Ectodermal cell (in vitro differentiated cells): Measurements from ENCODE around the gene SORCS2.

Source experiments
- H3K27ac ChIP-seq: 2 replicates; pipeline ENCODE4 v1.7.0; 2013; ENCODE audit warnings: mild to moderate bottlenecking, low read depth, low read length; ENCODE audit not compliant: insufficient read depth, poor library complexity, severe bottlenecking
- H3K27me3 ChIP-seq: 2 replicates; pipeline ENCODE4 v1.7.0; 2013; ENCODE audit warnings: mild to moderate bottlenecking, low read length; ENCODE audit not compliant: insufficient read depth, control insufficient read depth, poor library complexity, severe bottlenecking
- H3K36me3 ChIP-seq: one replicate; pipeline ENCODE4 v1.7.0; 2013; ENCODE audit warnings: low read length; ENCODE audit not compliant: control insufficient read depth, insufficient read depth
- H3K4me1 ChIP-seq: one replicate; pipeline ENCODE4 v1.7.0; 2013; ENCODE audit warnings: low read length; ENCODE audit not compliant: control insufficient read depth, insufficient read depth
- H3K4me3 ChIP-seq: 2 replicates; pipeline ENCODE4 v1.7.0; 2013; ENCODE audit warnings: low read depth, low read length, control low read depth; ENCODE audit not compliant: insufficient read depth
- H3K9me3 ChIP-seq: 2 replicates; pipeline ENCODE4 v1.7.0; 2013; ENCODE audit warnings: mild to moderate bottlenecking, low read length, moderate library complexity; ENCODE audit not compliant: control insufficient read depth
- WGBS, 2 experiments: methylation state at CpG; one replicate each; pipeline ENCODE4 v1.1.7; 2013; ENCODE audit warnings: missing lambda C conversion rate in 2 of 2; 5-methylcytosine and 5-hydroxymethylcytosine counted together

Gene SORCS2

GRCh38 chr4:7753271-7753670 is 560.9 kb downstream of the SORCS2 start:
- no peak overlapping the region for H3K27ac ChIP-seq
- H3K4me3 ChIP-seq = no peak overlapping the region
- no peaks in the 10 kb centered on the region for H3K36me3 ChIP-seq
- no peaks in the 10 kb centered on the region for H3K27me3 ChIP-seq
- 93 to 94% methylated on average over 15 of the region's 15 CpGs for WGBS, 2 experiments
- peaks cover 15% of the 10 kb centered on the region for H3K4me1 ChIP-seq
- H3K9me3 ChIP-seq = no peaks in the 10 kb centered on the region

DNA sequence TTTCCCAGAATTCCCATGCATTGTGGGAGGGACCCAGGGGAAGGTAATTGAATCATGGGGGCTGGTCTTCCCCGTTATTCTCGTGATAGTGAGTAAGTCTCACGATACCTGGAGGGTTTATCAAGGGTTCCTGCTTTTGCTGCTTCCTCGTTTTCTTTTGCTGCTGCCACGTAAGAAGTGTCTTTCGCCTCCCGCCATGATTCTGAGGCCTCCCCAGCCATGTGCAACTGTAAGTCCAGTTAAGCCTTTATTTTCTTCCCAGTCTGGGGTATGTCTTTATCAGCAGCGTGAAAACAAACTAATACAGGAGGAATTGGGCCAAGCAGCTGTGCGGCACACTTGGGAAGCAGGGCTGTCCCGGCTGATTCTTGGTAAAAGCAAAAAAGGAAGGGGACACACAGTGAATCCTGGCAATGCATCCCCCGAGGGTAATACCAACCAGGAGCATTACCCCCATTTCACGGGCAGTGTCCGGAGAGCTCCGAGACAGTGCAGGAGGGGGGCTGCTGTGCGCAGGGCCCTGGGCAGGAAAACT is 561.7 kb downstream of the SORCS2 start:
- no peaks in the 10 kb centered on the region for H3K9me3 ChIP-seq
- no peak overlapping the region for H3K27ac ChIP-seq
- H3K36me3 ChIP-seq = no peaks in the 10 kb centered on the region
- no peaks in the 10 kb centered on the region for H3K27me3 ChIP-seq
- WGBS, 2 experiments = 93% methylated on average over 15 of the region's 15 CpGs
- peaks cover 18% of the 10 kb centered on the region for H3K4me1 ChIP-seq
- no peak overlapping the region for H3K4me3 ChIP-seq

DNA sequence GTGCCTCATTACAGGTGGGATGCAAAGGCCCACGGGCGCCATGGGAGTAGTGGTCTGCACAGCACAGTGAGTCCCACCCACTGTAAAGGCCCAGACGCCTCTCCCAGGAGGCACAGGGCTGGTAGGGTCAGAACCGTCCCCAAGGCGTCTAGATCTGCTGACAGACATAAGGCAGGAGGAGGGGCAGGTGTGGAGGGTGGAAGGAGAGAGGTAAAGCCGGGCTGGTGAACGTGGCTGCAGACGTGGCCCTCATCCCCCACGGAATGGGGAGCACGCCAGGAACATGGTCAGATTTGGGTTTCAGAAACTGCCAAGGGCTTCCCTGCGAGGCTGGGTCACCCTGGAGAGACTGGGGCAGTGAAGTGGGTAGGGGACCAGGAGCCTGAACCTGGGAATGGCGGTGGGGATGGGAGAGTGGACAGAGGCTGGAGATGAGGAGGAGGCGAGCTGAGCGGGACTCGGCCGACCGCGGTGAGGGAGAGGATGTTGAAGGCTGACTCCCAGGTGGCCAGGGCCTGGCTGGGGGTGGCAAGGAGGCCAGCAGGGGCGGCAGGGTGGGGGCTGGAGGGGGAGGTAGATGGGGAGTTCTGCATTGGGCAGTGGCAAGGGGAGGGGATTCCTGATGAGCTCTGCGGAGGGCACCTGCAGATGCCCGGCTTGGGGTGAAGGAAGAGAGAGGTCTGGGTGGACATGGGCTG is 562.4 kb downstream of the SORCS2 start:
- no peaks in the 10 kb centered on the region for H3K36me3 ChIP-seq
- H3K4me1 ChIP-seq = peaks cover 18% of the 10 kb centered on the region
- no peak overlapping the region for H3K27ac ChIP-seq
- no peaks in the 10 kb centered on the region for H3K27me3 ChIP-seq
- H3K9me3 ChIP-seq = no peaks in the 10 kb centered on the region
- 88 to 91% methylated on average over 21 of the region's 21 CpGs for WGBS, 2 experiments
- H3K4me3 ChIP-seq = no peak overlapping the region

GRCh38 chr4:7755561-7755960 is 563.2 kb downstream of the SORCS2 start:
- WGBS, 2 experiments = 86 to 87% methylated on average over 16 of the region's 16 CpGs
- Histone ChIP-seq H3K27ac (no peak overlapping the region), H3K4me1 (peaks cover 18% of the 10 kb centered on the region), H3K27me3 (no peaks in the 10 kb centered on the region), H3K9me3 (no peaks in the 10 kb centered on the region), H3K4me3 (no peak overlapping the region), H3K36me3 (no peaks in the 10 kb centered on the region)

DNA sequence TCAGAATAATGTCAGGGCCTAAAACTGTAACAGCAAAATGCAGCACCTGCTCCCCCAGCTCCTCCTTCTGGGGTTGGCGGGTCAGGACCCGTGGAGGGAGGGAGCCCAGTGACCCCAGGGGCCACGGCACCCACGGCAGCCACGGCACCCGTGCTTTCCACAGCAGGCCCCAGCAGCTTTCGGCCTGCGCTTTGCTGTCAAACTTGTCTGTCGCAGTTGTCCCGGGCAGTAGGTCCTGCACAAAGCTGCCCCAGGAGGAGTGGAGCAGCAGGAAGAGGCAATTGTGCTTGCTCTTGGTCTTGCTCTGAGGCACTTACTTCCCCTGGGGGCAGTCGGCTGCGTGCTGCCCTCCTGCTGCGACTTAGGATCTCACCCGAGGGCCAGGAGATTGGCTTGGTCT is 563.7 kb downstream of the SORCS2 start:
- Histone ChIP-seq H3K4me3 (no peak overlapping the region), H3K27ac (no peak overlapping the region), H3K9me3 (no peaks in the 10 kb centered on the region), H3K4me1 (peaks cover 18% of the 10 kb centered on the region), H3K36me3 (no peaks in the 10 kb centered on the region), H3K27me3 (no peaks in the 10 kb centered on the region)
- 93 to 94% methylated on average over 14 of the region's 14 CpGs for WGBS, 2 experiments

- Histone ChIP-seq H3K4me3 (no peak overlapping the region), H3K4me1 (peaks cover 18% of the 10 kb centered on the region), H3K9me3 (no peaks in the 10 kb centered on the region), H3K27ac (no peak overlapping the region), H3K36me3 (no peaks in the 10 kb centered on the region), H3K27me3 (no peaks in the 10 kb centered on the region)
- 93 to 96% methylated on average over 32 of the region's 32 CpGs for WGBS, 2 experiments
Measured at GRCh38 chr4:7756561-7757355, 564.4 kb downstream of the SORCS2 start.

DNA sequence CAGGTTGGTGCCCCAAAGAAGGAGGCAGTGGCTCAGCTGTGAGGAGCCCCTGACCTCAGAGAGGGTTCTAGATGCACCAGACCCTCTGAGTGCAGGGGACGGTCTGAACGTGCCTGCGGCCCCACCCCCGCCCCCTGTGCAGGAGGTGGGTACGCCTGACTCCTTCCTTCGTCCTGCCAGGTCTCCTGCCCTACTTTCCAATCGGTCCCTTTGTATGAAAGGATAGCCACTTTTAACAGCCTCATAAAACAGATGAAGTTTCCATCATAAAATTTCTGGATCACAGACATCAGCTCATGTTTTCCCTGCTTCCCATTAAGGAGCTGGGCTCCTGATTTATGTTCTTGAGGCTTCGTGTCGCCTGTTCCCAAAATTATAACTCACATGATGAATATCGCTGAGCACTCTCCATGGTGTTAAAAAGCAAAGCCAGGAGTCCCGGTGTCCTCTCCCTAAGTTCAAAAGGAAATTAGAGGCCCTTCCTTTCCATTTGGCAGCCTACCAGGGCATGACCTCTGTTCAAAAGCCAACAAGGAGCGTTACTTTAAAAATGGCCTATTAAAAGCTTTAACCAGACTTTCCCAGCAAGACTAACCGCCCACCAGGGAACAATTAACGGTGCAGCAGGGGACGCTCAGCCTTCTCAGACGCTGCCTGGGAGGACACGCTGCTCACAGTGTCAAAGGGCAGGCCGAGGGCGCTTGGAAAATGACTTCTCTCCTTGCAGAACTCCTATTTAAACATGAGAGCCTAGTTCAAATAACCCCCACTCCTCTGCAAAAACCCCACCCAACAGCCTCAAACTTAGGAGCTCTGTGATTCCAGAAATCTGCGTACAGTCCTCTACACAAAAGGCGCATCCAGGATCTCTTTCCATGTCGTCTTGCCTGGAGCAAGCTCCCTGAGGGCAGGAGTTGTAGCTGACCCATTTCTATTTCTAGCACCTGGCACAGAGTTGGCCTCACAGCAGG is 565.4 kb downstream of the SORCS2 start:
- Histone ChIP-seq H3K4me3 (no peak overlapping the region), H3K27ac (peak overlapping the region; percentile 53), H3K36me3 (no peaks in the 10 kb centered on the region), H3K4me1 (peaks cover 18% of the 10 kb centered on the region), H3K9me3 (no peaks in the 10 kb centered on the region), H3K27me3 (no peaks in the 10 kb centered on the region)
- WGBS, 2 experiments = 58 to 60% methylated on average over 22 of the region's 22 CpGs

GRCh38 chr4:7758476-7758875 is 566.1 kb downstream of the SORCS2 start:
- WGBS, 2 experiments = 88 to 90% methylated on average over 9 to 11 of the region's 11 CpGs
- Histone ChIP-seq H3K9me3 (no peaks in the 10 kb centered on the region), H3K27ac (peak overlapping the region; percentile 53), H3K4me3 (no peak overlapping the region), H3K36me3 (no peaks in the 10 kb centered on the region), H3K4me1 (peaks cover 18% of the 10 kb centered on the region), H3K27me3 (no peaks in the 10 kb centered on the region)

- H3K27ac ChIP-seq = no peak overlapping the region
- H3K27me3 ChIP-seq = no peaks in the 10 kb centered on the region
- 89 to 92% methylated on average over 12 of the region's 12 CpGs for WGBS, 2 experiments
- no peaks in the 10 kb centered on the region for H3K36me3 ChIP-seq
- H3K4me1 ChIP-seq = peaks cover 18% of the 10 kb centered on the region
- H3K9me3 ChIP-seq = no peaks in the 10 kb centered on the region
- H3K4me3 ChIP-seq = no peak overlapping the region
Measured at GRCh38 chr4:7759216-7759615, 566.9 kb downstream of the SORCS2 start.
